Raji (cell line): ENCODE data around the gene ADGRB3.

Experiments
- POLR2A ChIP-seq: IDR thresholded peaks from 2 replicates; pipeline ENCODE4 v1.6.1; 2011; ENCODE audit warnings: low read depth, low read length, control low read depth; ENCODE audit not compliant: insufficient read depth

ADGRB3 gene

GRCh38 chr6:69422020-69422419 lies 786.9 kb downstream of the ADGRB3 start:
- TF ChIP-seq POLR2A, result no peak

- TF ChIP-seq POLR2A, result no peak
Measured at GRCh38 chr6:69422475-69422874, 787.4 kb downstream of the ADGRB3 start.

DNA sequence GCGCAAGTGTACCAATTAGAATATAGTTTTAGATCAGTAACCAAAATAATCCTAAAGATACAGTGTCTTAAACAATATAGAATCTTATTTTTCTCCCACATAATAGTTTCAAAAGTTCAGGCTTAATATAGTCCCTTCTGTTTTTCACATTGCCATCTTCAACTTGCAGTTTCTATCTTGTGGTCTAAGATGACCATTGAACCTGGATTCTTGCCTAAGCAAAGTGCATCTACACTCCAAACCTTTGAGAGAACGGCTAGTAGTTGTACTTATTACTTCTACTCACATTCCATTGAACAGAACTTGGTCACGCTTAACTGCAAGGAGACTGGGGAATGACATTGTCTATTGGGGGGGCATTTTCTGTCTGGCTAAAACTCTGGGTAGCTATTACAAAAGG lies 788.7 kb downstream of the ADGRB3 start:
- no peak for TF ChIP-seq POLR2A

GRCh38 chr6:69424581-69424980 lies 789.5 kb downstream of the ADGRB3 start:
- no peak for TF ChIP-seq POLR2A

DNA sequence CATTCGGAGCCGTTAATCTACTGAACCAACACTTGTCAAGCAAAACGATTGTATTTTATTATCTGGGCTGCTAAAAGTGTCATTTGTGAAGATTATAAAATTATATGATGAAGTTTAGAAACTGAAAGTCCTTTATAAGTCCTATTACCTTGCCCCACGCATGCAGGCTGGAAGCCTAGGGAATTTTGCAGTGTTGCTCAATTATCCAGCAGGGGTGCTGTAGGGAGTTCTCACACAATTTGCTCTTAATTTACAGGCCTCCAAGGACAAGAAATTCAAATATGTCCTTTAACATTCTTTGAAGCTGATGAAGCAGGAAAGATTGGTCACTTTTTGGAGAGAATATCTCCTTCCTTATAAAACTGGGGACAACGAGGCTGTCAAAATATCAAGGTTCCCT lies 792.8 kb downstream of the ADGRB3 start:
- TF ChIP-seq POLR2A, result no peak

DNA sequence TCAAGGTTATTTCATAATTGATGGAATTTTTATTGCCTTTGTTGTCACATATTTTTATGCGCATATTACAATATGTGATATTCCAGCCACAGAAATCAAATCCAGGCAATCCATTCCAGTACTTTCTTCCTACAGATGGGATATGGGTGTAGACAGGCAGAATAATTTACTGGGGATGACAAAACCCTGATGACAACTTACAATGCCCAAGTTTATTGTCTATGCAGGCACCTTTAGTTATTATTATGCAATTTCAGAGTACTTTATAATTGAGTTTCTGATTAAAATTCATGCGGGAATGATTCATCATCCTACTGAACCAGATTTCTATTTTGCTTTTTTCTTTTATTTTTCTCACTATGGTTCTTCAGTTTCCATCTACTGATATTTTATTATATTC lies 803.0 kb downstream of the ADGRB3 start:
- TF ChIP-seq POLR2A, result no peak
